Measurements from ENCODE around the gene ADAMTS17. TPM values are rescaled to one million over a fixed set of nuclear protein-coding genes. Genes with fewer than 3 reads are reported as not detected.
A peak's percentile ranks its signal among the peaks of the same experiment; 100 is the strongest.

The ADAMTS17 gene
- total RNA-seq, 1 donor from 2014 or later, result 3.4 TPM

GRCh38 chr15:100349696-100350433 lies 8.1 kb upstream of the ADAMTS17 start:
- TF ChIP-seq, protein P1, sequence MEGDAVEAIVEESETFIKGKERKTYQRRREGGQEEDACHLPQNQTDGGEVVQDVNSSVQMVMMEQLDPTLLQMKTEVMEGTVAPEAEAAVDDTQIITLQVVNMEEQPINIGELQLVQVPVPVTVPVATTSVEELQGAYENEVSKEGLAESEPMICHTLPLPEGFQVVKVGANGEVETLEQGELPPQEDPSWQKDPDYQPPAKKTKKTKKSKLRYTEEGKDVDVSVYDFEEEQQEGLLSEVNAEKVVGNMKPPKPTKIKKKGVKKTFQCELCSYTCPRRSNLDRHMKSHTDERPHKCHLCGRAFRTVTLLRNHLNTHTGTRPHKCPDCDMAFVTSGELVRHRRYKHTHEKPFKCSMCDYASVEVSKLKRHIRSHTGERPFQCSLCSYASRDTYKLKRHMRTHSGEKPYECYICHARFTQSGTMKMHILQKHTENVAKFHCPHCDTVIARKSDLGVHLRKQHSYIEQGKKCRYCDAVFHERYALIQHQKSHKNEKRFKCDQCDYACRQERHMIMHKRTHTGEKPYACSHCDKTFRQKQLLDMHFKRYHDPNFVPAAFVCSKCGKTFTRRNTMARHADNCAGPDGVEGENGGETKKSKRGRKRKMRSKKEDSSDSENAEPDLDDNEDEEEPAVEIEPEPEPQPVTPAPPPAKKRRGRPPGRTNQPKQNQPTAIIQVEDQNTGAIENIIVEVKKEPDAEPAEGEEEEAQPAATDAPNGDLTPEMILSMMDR (IDR thresholded peaks at IDR 0.05), result peak; percentile 83
- Mint-ChIP-seq H3K27me3 (ENCODE audit: low read depth) (peaks cover 18% of the 10 kb centered on the region), H3K27ac (ENCODE audit: unreplicated experiment) (peak overlapping the region; percentile 93), H3K36me3 (ENCODE audit: low read depth) (peaks cover 1% of the 10 kb centered on the region), H3K9me3 (ENCODE audit: low read depth) (peaks cover 5% of the 10 kb centered on the region), H3K4me1 (ENCODE audit: low read depth) (peaks cover 7% of the 10 kb centered on the region), H3K4me3 (ENCODE audit: unreplicated experiment) (peak overlapping the region; percentile 84)
- DNase-seq (ENCODE audit: low spot score), result no peak

DNA sequence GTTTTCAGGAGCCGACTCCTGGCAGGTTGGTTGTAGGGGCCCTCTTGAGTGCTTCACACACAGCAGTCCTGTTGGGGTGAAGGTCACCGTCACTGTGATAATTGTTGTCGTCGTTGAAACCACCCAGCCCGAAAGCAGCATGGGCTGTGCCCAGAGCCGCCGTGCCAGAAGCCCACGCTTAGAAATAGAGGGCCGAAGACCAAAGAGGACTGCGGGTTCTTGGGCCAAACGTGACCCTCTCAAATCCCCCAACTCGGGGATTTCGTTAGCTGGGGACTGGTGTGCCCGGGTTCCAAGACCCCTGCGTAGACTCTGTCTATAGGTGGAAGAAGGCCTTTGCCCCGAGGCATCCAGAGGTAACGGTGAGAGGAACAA lies 7.5 kb upstream of the ADAMTS17 start:
- H3K9me3 Mint-ChIP-seq (ENCODE audit: low read depth), result peaks cover 5% of the 10 kb centered on the region
- TF ChIP-seq, protein P1 (IDR thresholded peaks at IDR 0.05), result no peak
- H3K4me3 Mint-ChIP-seq (ENCODE audit: unreplicated experiment), result peak overlapping the region; percentile 84

DNA sequence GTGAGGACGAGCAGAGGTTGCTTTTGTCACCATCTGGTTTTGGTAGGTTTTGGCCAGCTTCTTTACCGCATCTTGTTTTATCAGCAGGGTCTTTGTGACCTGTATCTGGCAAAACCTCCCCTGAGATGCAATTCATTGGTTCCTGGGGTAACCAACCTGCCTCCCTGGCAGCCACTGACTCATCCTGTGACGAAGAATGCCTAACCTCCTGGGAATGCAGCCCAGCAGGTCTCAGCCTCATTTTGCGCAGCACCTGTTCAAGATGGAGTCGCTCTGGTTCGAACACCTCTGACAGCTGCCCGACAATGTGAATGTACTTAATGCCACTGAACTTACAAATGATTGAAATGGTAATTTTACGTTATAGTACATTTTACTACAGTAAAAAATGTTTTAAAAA lies 6.8 kb upstream of the ADAMTS17 start:
- no peak for DNase-seq (ENCODE audit: low spot score)
- TF ChIP-seq, protein P1 (IDR thresholded peaks at IDR 0.05), result no peak
- no peak overlapping the region for H3K4me3 Mint-ChIP-seq (ENCODE audit: unreplicated experiment)
- H3K4me1 Mint-ChIP-seq (ENCODE audit: low read depth), result peaks cover 7% of the 10 kb centered on the region
- H3K9me3 Mint-ChIP-seq (ENCODE audit: low read depth), result peaks cover 5% of the 10 kb centered on the region
- peaks cover 14% of the 10 kb centered on the region for H3K27me3 Mint-ChIP-seq (ENCODE audit: low read depth)
- H3K27ac Mint-ChIP-seq (ENCODE audit: unreplicated experiment), result no peak overlapping the region
- H3K36me3 Mint-ChIP-seq (ENCODE audit: low read depth), result peaks cover 1% of the 10 kb centered on the region

More for the DNA sequence above, 7.5 kb upstream of the ADAMTS17 start:
- Mint-ChIP-seq H3K4me1 (ENCODE audit: low read depth) (peaks cover 7% of the 10 kb centered on the region), H3K36me3 (ENCODE audit: low read depth) (peaks cover 1% of the 10 kb centered on the region), H3K27ac (ENCODE audit: unreplicated experiment) (no peak overlapping the region), H3K27me3 (ENCODE audit: low read depth) (peaks cover 15% of the 10 kb centered on the region)
- no peak for DNase-seq (ENCODE audit: low spot score)

GRCh38 chr15:100346866-100347512 lies 5.2 kb upstream of the ADAMTS17 start:
- Mint-ChIP-seq H3K4me3 (ENCODE audit: unreplicated experiment) (no peak overlapping the region), H3K27me3 (ENCODE audit: low read depth) (peaks cover 15% of the 10 kb centered on the region), H3K27ac (ENCODE audit: unreplicated experiment) (no peak overlapping the region), H3K9me3 (ENCODE audit: low read depth) (peaks cover 5% of the 10 kb centered on the region), H3K36me3 (ENCODE audit: low read depth) (peaks cover 1% of the 10 kb centered on the region), H3K4me1 (ENCODE audit: low read depth) (peaks cover 7% of the 10 kb centered on the region)
- DNase-seq (ENCODE audit: low spot score), result no peak
- TF ChIP-seq, protein P1 (IDR thresholded peaks at IDR 0.05), result no peak

DNA sequence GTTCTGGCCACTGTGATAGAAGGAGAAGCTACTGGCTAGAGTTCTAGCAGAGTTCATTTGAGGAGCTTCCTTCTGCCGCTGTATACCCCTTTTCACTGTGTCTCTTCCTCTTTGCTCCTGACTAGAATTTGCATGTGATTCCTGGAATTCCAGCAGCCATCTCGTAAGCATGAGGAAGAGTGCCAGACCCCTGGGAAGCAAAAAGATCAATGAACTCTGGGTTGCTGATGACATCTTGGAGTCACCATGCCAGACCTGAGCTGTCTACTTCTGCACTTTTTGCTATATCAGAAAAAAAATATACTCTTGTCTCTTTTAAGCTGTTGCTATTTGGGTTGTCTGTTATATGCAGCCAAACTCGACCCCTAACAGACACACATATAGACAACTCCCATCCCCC lies 3.7 kb upstream of the ADAMTS17 start:
- Mint-ChIP-seq H3K36me3 (ENCODE audit: low read depth) (peaks cover 1% of the 10 kb centered on the region), H3K9me3 (ENCODE audit: low read depth) (no peaks in the 10 kb centered on the region), H3K4me3 (ENCODE audit: unreplicated experiment) (no peak overlapping the region), H3K27ac (ENCODE audit: unreplicated experiment) (no peak overlapping the region), H3K4me1 (ENCODE audit: low read depth) (peaks cover 4% of the 10 kb centered on the region), H3K27me3 (ENCODE audit: low read depth) (peaks cover 15% of the 10 kb centered on the region)
- no peak for DNase-seq (ENCODE audit: low spot score)
- TF ChIP-seq, protein P1 (IDR thresholded peaks at IDR 0.05), result no peak
